HG03442 (cell line): ENCODE measurements around the gene IGFBP2.

Experiments used
- ATAC-seq: cut with Tn5 transposase; IDR thresholded peaks from one replicate; pipeline ENCODE4 v1.9.1; 2021; ENCODE audit warnings: mild to moderate bottlenecking, moderate library complexity; ENCODE audit not compliant: unreplicated experiment

IGFBP2 gene

DNA sequence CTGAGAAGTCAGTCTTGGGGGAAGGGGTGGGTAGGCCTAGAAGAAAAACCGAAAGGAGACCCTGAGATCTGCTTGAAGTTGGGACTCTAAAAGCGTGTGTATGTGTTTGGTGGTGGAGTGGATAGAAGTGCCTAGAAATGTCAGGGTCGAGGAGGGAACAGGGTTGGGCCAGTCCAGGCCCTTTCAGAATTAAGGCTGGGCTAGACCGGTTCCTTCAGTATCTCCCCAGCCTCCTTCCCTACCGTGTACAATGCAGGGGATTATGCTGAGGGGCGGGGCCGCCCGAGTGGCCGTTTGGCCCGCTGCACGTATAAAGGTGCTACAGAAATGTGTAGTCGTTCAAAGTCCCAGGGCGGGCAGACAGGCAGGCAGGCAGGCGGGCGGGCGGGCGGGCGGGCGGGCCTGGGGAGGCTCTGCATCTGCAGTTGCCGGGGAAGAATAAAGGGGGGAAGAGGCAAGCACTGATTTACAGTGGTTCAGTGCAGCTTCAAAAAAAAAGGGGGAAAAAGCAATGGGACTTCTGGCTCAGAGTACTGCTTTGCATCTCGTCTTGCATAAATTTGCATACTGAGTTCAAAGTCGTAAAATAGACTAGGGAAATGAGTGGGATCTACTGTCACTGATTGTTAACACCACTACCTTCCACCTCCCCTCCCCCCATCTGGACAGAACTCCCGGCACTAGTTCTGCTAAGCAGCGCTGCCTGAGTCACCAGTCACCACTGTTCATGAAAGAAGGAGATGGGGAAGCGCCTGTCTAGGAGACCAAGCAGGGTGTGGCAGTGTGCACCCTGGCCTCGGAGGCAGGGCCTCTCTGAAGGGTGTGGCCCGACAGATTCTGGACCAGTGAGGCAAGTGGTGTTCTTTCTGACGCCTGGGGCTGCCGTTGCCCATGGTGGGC lies 3.6 kb downstream of the IGFBP2 start:
- ATAC-seq: no peak

DNA sequence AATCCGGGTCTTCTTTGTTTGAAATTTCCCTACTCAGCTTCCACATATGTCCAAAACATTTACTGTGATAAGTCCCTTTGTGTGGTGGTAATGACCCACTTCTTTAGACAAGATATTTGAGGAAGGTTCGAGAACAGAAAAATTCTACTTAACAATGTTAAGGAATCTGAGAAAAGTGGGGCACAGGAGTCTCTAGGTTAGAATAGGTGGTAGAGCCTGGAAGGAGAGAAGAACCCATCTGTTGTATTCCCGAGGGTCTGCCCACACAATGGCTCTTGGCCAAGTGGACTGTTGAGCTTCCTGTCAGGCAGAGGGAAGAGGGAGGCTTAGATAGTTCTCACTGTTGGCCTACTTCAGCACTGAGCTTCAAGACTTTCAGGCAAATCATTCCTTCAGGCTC lies 4.3 kb downstream of the IGFBP2 start:
- no peak for ATAC-seq

DNA sequence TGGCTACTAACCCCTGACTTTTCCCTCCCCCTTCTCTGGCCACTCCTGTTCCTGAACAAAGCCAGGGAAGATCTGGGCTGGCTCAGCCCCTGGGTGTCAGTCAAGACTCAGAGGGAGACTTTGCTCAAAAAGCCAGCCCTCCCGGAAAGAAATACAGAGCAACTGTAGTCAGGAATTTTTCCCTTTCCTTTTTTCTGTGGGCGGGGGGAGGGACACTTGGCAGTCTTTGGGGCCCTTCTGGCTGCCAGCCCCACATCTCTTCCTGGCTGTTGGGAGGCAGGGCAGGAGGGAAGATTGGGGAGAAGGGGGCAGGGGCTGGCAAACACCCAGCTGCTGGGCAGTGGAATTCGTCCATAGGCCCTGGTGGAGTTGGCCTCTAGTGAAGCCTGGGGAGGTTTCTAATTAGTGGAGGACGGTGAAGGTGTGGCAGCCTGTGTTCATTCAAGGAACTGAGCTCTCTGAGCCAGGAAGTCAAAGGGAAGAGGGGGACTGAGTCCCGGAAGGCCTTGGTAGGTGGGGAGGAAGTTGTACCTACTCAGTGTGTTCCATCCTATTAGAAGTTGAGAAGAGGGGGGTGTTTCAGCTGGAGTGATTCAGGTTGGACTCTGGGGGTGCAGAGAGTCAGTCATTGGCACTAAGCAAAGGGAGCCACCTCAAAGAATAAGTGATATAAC lies 10.9 kb downstream of the IGFBP2 start:
- no peak for ATAC-seq

DNA sequence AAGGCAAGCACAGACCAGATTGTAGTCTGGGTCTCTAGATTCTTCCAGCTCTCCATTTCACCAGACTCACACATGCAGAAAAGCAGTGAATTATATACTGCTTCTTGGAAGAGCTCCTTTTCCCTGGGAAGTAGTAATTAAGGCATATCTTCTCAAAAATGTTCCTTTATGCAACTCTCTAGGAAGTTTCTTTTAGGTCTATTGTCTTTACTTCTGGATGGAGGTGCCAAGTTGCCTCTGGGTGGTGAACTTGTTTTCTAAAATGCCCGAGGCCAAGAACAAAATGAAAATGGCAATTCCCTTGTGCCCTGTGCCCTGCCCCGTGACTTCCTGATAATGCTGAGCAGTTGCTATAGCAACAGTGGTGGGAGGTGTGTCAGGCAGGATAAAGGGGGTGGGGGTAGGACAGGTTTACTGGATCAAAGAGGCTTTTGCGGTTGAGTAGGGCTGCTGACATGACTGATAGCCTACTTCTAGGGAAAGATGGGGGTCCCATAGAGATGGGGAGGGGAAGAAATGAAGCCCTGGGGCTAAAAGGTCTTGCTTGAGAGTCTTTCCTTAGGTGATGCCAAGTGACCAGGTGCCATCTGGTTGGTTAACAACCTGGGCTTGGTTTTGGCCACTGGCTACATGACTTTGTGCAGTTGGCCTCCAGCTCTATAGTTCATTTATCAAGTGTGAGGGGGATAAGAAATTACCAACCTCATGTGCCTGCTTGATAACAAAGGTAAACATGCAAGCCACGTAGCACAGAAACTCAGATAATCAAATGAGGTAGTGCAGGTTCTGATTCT lies 11.8 kb downstream of the IGFBP2 start:
- ATAC-seq: no peak

DNA sequence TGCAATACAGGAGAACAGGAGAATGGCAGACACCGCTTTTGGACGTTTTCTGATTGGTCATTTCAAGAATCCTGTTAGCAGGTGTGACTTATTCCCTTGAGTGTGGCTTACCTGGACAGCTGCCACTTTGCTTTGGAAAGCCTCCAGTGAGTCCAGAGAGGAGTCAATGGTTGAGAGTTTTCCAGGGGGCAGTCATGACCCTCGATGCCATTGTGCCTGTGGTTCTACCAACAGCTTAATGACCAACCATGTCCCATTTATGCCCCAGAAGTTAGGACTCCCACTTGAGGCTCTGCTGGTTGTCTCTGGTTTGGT lies 12.4 kb downstream of the IGFBP2 start:
- no peak for ATAC-seq

DNA sequence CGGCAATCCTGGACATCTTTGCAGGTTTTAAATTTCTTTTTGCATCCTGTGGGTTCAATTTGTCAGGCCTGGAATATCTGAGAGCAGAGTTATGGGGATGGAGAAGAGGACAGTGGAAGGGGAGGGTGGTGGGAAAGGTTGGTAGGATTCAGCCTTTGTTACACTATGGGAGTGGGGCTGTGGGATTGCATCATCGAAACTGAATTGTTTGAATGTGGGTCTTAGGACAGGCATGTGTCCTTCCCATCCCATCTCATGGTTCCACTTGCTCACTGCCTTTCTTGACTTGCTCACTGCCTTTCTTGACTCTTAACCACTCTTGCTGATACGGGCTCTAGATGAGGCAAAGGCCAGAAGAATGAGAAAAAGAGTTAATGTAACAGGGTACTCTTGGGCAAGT lies 12.9 kb downstream of the IGFBP2 start:
- no peak for ATAC-seq

DNA sequence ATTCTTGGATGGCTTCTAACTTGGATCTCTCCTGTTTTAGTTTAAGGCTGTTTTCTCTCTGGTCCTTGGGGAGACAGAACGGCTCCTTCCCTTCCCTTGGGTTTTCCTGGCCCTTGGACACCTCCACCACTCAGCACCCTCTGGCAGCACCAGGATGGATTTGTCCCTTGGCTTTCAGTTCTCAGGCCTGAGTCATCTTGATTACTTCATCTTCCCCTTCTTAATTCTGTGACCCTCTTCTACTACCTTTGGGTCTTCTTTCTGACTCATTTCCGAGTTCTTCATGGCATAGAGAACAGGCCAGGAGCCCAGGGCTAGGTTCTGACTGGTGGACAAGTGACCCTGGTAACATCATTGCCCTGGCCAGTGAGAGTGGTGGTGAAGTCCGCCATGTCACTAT lies 14.9 kb downstream of the IGFBP2 start:
- no peak for ATAC-seq

DNA sequence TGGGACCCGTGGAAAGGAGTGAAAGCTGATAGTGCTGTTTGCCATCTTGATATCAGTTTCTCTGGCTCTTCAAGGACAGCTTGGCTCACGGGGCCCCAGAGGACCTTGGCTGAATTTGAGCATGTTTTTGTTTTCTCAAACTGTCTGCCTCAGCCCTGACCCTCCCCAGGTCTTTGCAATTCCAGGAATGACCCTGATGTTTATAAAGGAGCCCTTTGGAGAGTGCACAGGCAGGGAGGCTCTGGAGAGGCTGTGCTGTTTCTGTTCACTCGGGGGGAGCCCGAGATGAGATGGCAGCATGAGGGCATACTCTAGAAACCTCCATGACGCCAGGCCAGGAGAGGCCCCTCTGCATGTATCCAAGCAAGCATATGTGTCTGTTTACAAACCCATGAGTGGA lies 16.4 kb downstream of the IGFBP2 start:
- ATAC-seq: no peak

DNA sequence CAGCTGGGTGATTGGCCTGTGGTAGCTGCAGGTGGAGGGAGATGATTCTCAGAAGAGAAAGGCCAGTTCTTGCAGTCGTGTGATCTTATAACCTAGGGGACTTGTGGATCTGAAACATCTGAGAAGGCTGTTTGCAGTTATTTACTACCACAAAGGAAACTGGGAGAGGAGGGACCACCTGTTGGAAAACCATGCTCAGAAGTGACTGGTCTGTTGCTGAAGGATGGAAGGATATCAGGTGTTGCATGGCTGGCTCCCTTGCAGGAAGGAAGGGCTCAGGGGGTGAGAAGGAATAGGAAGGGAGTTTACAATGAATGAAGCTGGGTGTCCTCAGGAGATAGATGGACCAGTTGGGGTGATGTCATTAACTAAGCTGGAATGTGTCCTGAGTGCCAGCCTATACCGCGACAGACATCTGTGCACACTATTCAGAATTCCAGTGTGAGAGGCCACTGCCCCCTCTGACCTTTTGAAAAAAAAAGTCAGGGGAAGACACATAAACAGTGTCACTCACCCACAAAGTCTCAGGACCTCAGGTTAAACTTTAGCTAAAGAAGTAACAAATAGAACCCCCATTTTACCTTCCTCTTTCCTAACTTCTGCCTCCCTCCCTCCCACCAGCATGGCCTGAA lies 17.5 kb downstream of the IGFBP2 start:
- ATAC-seq: no peak

DNA sequence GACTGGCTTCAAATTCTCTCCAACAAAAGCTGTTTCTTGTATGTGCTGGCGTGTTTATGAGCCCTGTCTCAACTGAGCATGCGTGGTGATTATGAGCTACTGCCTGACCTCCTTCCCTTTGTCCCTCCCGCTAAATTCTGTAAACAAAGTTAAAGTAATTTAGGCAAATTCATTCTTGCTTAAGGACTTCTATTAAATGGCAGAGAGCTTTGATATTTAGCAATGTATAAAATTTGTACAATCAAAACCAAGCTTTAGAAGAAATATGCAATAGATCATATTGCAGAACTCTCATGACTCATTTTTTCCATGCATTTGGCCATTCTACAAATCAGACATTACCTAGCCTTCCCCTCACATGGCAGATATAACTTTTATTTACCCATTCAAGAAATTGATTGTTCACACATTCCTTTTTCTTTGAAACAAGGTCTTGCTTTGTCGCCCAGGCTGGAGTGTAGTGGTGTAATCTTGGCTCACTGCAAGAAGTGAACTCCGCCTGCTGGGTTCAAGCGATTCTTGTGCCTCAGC lies 18.2 kb downstream of the IGFBP2 start:
- no peak for ATAC-seq

DNA sequence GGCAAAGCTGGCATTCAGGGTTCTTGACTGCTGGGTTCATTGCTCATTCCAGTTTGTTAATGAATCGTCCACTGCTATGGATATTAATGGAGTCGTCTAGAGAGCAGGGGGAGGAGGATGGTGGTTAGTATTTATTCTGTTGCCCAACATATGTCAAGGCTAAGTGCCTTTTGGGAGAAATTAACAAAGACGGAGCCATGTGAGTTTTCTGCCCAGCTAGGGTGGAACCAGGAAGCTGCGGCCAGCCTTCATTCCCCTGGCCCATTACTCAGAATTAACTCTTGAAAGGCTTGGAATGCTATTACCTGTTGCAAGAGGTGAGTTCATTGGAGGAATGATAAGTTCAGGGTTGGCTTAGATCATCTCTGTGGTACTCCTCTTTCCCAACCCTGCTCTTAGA lies 19.3 kb downstream of the IGFBP2 start:
- no peak for ATAC-seq

DNA sequence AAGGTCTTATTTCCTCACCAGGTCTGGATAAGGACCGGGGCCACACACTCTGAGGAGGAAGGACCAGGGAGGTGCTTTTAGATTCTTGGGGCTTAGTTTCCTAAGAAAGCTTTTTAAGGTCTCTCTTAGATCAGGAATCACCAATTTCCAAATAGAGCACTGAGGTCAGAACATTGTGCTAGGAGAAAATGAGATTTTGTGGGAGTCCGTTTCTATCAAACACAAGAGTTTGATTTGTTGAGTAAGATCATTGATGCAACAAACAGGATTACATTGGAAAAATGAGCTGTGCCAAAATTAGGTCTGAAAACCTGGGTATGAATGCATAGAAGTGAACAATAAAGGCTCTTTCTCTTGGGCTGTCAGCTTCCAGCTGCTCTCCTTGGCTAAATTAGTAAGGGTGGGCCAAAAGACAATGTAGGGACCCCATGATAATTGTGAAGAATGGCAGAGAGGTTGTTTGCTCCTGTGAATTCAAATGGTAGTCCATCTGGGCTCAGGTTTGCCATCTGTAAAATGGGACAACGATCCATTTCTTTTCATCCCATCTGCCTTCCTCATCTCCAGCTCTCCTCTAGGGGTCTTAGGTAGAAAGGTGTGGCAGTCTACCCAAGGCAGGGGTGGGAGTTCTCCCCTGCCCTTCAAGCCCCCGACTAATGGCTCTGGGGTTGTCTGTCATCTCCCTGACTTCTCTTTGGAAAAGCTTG lies 20.0 kb downstream of the IGFBP2 start:
- ATAC-seq: no peak

DNA sequence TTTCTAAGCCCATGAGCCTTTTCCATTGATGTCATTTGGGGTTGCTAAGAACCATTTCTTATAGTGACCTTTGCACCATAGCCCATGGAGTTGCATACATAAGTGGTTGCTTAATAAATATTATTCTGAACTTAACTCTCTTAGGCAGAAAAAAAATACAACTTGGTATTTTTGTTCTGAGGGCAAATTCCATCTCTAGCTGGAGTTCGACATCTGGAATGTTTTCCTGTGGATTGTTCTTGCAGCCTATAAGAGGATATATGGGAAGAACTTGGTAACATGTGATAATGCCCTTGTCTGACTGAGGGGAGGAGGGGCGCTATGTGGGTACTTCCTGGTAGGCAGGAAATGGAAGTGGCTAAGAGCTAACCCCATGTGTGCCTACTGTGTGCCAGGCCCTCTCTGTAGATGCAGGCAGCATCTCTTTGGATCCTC lies 20.7 kb downstream of the IGFBP2 start:
- ATAC-seq: no peak

DNA sequence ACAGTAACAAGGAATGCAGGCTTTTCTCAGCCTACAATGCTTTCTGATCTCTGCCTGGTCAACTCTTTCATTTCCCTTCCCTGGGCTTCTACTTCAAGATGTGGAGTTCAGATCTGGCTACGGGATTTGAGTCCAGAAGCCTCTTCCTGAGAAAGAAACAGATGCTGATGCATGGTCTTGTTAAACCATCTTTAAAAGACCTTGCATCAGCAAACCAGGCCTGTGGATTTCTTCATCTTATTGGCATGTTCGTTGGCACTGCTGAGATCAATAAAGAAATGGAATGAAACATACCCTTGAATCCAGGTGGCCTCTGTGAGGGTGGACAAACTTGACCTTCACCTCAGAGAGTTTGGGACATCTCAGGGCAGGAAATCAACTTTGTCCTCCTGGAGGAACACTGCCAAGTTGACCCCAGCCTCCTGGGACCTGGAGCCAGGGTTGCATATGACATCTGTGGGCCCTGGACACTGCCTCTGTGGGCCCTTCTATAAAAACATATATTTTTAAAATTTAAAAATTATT lies 21.4 kb downstream of the IGFBP2 start:
- no peak for ATAC-seq

DNA sequence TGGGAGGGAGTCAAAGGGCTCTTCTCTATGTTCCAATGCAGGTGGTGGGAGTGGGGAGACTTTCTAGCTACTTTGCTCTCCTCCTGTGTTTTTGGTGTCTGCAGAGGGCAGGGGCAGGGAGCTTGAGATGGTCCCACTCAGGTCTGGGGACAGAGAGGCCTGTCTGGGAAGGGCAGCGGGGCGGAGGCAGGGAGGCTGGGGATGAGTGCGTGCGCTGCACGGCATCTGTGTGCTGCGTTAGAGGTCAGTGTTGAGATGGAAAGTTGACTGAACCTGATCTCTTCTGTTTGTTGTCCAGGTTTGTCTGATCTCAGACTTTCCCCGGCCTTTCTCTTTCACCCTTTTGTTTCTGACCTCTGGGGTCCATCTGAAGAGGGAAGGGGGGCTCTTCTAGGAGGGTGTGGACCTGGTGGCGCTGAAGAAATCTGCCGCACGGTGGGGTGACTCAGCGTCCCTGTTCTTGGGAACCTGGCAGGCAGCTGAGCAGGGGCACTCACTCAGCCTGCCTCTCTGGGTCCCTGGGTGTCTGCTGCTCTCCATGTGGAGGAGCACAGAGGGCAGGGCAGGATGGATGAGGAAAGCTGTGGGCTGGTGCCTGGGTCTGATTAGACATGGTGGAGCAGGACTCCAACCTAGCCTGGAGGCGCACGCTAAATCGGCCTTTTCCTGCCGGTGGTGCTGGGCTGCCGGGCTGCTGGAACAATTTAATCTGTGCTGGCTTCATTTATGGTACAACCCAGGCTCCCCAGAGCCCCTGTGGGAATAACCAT lies 24.1 kb downstream of the IGFBP2 start:
- ATAC-seq: no peak

DNA sequence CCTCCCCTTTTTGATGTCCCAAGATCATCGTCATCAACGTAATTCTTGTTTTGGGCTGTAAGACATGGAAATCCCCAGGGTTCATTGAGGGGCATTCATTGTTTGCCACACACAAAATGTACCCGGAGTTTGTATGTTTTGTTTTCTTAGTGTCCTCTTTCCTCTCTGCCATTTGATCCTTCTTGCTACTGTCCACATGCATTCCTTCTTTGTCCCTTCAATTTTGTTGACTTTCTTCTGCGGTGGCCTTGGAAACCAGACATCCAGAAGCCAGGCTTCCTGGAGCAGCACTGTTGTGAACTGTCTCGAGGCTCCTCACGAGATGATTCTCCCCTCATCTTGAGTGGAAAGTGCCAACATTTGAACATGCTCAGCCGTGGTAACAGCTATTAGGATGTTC lies 24.8 kb downstream of the IGFBP2 start:
- ATAC-seq: no peak

DNA sequence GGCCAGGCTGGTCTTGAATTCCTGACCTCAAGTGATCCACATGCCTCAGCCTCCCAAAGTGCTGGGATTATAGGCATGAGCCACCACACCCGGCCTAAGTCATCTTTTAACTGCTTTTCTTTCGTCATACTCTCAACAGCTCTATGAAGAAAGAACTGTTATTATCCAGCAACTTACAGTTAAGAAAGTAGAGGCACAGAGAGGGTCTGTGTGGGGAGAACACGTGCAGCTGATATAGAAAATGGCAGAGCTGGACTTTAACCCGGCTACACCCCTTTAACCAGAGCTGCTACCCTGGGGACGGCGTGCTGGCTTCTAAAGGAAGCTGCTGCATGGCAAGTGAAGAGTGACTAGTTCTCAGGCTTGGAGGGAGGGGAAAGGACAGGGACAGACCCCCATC lies 25.5 kb downstream of the IGFBP2 start:
- no peak for ATAC-seq

DNA sequence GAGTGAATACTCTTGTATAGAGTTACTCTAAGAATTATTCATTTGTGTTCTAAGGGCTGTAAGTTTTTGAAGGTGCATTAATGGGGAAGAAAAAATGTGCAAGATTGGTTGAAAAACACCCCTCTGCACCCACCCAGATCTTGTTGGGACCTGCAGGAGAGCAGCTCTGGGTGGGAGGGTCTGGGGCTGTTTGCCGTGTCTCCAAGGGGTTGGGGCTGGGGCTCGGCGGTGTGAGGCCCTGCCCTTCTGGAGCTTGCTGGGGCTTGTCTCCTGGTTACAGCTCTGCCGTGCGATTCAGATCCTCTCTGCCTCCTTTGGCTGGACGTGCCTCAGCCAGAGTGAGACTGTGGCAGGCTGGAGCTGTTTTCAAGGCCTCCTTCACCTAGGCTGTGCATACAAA lies 26.1 kb downstream of the IGFBP2 start:
- ATAC-seq: no peak

DNA sequence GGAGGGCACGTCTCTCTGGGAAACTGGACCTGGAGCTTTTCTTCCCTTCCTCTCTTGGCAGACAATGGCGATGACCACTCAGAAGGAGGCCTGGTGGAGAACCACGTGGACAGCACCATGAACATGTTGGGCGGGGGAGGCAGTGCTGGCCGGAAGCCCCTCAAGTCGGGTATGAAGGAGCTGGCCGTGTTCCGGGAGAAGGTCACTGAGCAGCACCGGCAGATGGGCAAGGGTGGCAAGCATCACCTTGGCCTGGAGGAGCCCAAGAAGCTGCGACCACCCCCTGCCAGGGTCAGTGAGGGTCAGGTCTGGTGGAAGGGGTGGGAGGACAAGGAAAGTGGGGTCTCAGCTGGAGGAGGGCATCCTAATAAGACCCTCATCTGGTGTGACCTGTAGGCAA lies 27.3 kb downstream of the IGFBP2 start:
- no peak for ATAC-seq
